ENCODE results near the gene CBLB. TPM values are rescaled to one million over a fixed set of nuclear protein-coding genes. Genes with fewer than 3 reads are reported as not detected.
"Not testable (repeated sequence)": the region's sequence is repeated elsewhere in the genome, so short reads cannot be mapped to it uniquely, and the experiment has no call there.

CBLB gene
- total RNA-seq, 1 experiment from 2014 or later = 10.9 TPM

- no peak for DNase-seq (ENCODE audit: low read depth)
These were observed 47.4 kb downstream of the CBLB start for GRCh38 chr3:105821433-105821832.

- DNase-seq (ENCODE audit: low read depth) = no peak
These were observed 52.0 kb downstream of the CBLB start for GRCh38 chr3:105816833-105817232.

GRCh38 chr3:105815331-105815730 is 53.5 kb downstream of the CBLB start:
- not testable (repeated sequence) for DNase-seq (ENCODE audit: low read depth)

- DNase-seq (ENCODE audit: low read depth) = no peak
These were observed 55.1 kb downstream of the CBLB start for GRCh38 chr3:105813710-105814109.

GRCh38 chr3:105812194-105812586 is 56.6 kb downstream of the CBLB start:
- no peak for DNase-seq (ENCODE audit: low read depth)

- no peak for DNase-seq (ENCODE audit: low read depth)
These were observed 57.2 kb downstream of the CBLB start for GRCh38 chr3:105811518-105812193.

- no peak for DNase-seq (ENCODE audit: low read depth)
These were observed 59.5 kb downstream of the CBLB start for GRCh38 chr3:105809208-105809888.

- no peak for DNase-seq (ENCODE audit: low read depth)
These were observed 61.1 kb downstream of the CBLB start for GRCh38 chr3:105807701-105808100.

GRCh38 chr3:105807146-105807545 is 61.7 kb downstream of the CBLB start:
- no peak for DNase-seq (ENCODE audit: low read depth)

GRCh38 chr3:105806359-105806758 is 62.5 kb downstream of the CBLB start:
- DNase-seq (ENCODE audit: low read depth) = peak; percentile 71

GRCh38 chr3:105805404-105805803 is 63.4 kb downstream of the CBLB start:
- peak; percentile 17 for DNase-seq (ENCODE audit: low read depth)

- no peak for DNase-seq (ENCODE audit: low read depth)
These were observed 66.6 kb downstream of the CBLB start for GRCh38 chr3:105802118-105802706.

- no peak for DNase-seq (ENCODE audit: low read depth)
These were observed 67.4 kb downstream of the CBLB start for GRCh38 chr3:105801397-105801796.

- DNase-seq (ENCODE audit: low read depth) = no peak
These were observed 68.5 kb downstream of the CBLB start for GRCh38 chr3:105800320-105800719.

- no peak for DNase-seq (ENCODE audit: low read depth)
These were observed 69.5 kb downstream of the CBLB start for GRCh38 chr3:105799286-105799685.

- DNase-seq (ENCODE audit: low read depth) = no peak
These were observed 70.4 kb downstream of the CBLB start for GRCh38 chr3:105798381-105798934.

GRCh38 chr3:105793040-105793439 is 75.8 kb downstream of the CBLB start:
- no peak for DNase-seq (ENCODE audit: low read depth)

GRCh38 chr3:105791919-105792786 is 76.7 kb downstream of the CBLB start:
- DNase-seq (ENCODE audit: low read depth) = peak; percentile 48

GRCh38 chr3:105791131-105791530 is 77.7 kb downstream of the CBLB start:
- DNase-seq (ENCODE audit: low read depth) = no peak

- no peak for DNase-seq (ENCODE audit: low read depth)
These were observed 78.3 kb downstream of the CBLB start for GRCh38 chr3:105790534-105790933.

GRCh38 chr3:105788593-105788992 is 80.2 kb downstream of the CBLB start:
- DNase-seq (ENCODE audit: low read depth) = no peak

- no peak for DNase-seq (ENCODE audit: low read depth)
These were observed 81.4 kb downstream of the CBLB start for GRCh38 chr3:105787453-105787852.

Measured in Daoy (cell line).